Right forelimb (tissue), 1 donor: Measurements from ENCODE around the gene SPARCL1.
"Not testable (repeated sequence)": the region's sequence is repeated elsewhere in the genome, so short reads cannot be mapped to it uniquely, and the experiment has no call there.

Experiments
- DNase-seq: peaks from one replicate; pipeline ENCODE4 v3.0.0-alpha.2; 2018

The SPARCL1 gene

GRCh38 chr4:87433342-87433741, 95.8 kb downstream of the SPARCL1 start:
- DNase-seq: no peak

- DNase-seq: no peak
These were observed 99.1 kb downstream of the SPARCL1 start for GRCh38 chr4:87430038-87430437.

GRCh38 chr4:87428979-87429378, 100.2 kb downstream of the SPARCL1 start:
- no peak for DNase-seq

GRCh38 chr4:87427518-87427868, 101.7 kb downstream of the SPARCL1 start:
- no peak for DNase-seq

GRCh38 chr4:87426865-87427517, 102.2 kb downstream of the SPARCL1 start:
- no peak for DNase-seq

- no peak for DNase-seq
These were observed 103.5 kb downstream of the SPARCL1 start for GRCh38 chr4:87425711-87426110.

- not testable (repeated sequence) for DNase-seq
These were observed 105.1 kb downstream of the SPARCL1 start for GRCh38 chr4:87424099-87424543.
